ENCODE results near the gene CES2. TPM values are rescaled to one million over a fixed set of nuclear protein-coding genes. Genes with fewer than 3 reads are reported as not detected.

The CES2 gene
- total and polyA plus RNA-seq, 10 of the 15 experiments (the other 5 are each of a cell fraction or from before 2014, with no cell fraction given), result 1.6 to 33.7 (median 21.0) TPM

- RAD21 ChIA-PET (ENCODE audit: unreplicated experiment), result no interaction called here
- Histone ChIP-seq H3K4me2 (ENCODE audit: control insufficient read depth, insufficient read depth) (no peak overlapping the region), H3K9ac (ENCODE audit: control insufficient read depth, insufficient read depth, low read length) (no peak overlapping the region), H4K20me1 (ENCODE audit: control insufficient read depth, insufficient read depth) (no peaks in the 10 kb centered on the region), H3K36me3 (ENCODE audit: control insufficient read depth in 2 of 2, insufficient read depth in 2 of 2, low read length in 1 of 2) (no peaks in the 10 kb centered on the region), H3K4me1 (ENCODE audit: control insufficient read depth, insufficient read depth, low read length) (peaks cover 3% of the 10 kb centered on the region; the same call in 1 of the 2 replicates), H3K27ac (ENCODE audit: control insufficient read depth, insufficient read depth) (no peak overlapping the region), H3K79me2 (ENCODE audit: control insufficient read depth, insufficient read depth, low read length) (no peaks in the 10 kb centered on the region), H3K9me3 (replicated peaks; ENCODE audit: control insufficient read depth, insufficient read depth, low read length) (no peaks in the 10 kb centered on the region), H3K27me3 (replicated peaks in 1 of 2; ENCODE audit: control insufficient read depth in 2 of 2, insufficient read depth in 2 of 2, low read length in 1 of 2) (no peaks in the 10 kb centered on the region; a peak in 1 of 4 replicates), H3K4me3 (no peak overlapping the region), H2AFZ (ENCODE audit: control insufficient read depth, low read depth, low read length) (no peak overlapping the region)
- DNase-seq (ENCODE audit: low read depth, low spot score) (no peak), ATAC-seq (no peak), FAIRE-seq (no peak)
- in situ Hi-C loops (cut with MboI), result loop anchor here (10.0 kb wide), 1 partner anchor 181 kb away; the partner anchor contains the start of genes B3GNT9, FBXL8 and TRADD
- BruUV-seq (replicated peaks), result no TSS peak
- SMC1A ChIA-PET (ENCODE audit: uncharacterized antibody, unreplicated experiment), result no interaction called here
- WGBS (ENCODE audit: insufficient coverage, insufficient replicate concordance, low lambda C conversion rate, missing lambda C conversion rate), result 46% methylated on average over 5 of the region's 6 CpGs
- POLR2A ChIA-PET, result interaction anchor here (0.6 kb wide), 1 partner anchor 134 kb away, joined by 5 read pairs; no protein-coding TSS in a partner anchor
- TF ChIP-seq BRCA1 (IDR thresholded peaks at IDR 0.05; ENCODE audit: low read depth, low read length), result no peak
- TF ChIP-seq, protein P1, sequence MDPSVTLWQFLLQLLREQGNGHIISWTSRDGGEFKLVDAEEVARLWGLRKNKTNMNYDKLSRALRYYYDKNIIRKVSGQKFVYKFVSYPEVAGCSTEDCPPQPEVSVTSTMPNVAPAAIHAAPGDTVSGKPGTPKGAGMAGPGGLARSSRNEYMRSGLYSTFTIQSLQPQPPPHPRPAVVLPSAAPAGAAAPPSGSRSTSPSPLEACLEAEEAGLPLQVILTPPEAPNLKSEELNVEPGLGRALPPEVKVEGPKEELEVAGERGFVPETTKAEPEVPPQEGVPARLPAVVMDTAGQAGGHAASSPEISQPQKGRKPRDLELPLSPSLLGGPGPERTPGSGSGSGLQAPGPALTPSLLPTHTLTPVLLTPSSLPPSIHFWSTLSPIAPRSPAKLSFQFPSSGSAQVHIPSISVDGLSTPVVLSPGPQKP (IDR thresholded peaks at IDR 0.05; ENCODE audit: low read depth, low read length), result no peak
- TF ChIP-seq SMC3 (IDR thresholded peaks at IDR 0.05; ENCODE audit: borderline replicate concordance, low read length), result no peak
- no peak for TF ChIP-seq BCL3 (IDR thresholded peaks at IDR 0.05; ENCODE audit: borderline replicate concordance, insufficient read depth, low read depth, low read length, poor library complexity, severe bottlenecking)
- TF ChIP-seq CREB1 (IDR thresholded peaks at IDR 0.05; ENCODE audit: low read depth), result no peak
- no peak for TF ChIP-seq SRF (IDR thresholded peaks at IDR 0.05; ENCODE audit: low read depth in 2 of 2, low read length in 2 of 2)
- TF ChIP-seq HDGF (IDR thresholded peaks at IDR 0.05), result no peak
- TF ChIP-seq IKZF1 (conservative IDR thresholded peaks at IDR 0.05), result no peak
- TF ChIP-seq, protein P2, sequence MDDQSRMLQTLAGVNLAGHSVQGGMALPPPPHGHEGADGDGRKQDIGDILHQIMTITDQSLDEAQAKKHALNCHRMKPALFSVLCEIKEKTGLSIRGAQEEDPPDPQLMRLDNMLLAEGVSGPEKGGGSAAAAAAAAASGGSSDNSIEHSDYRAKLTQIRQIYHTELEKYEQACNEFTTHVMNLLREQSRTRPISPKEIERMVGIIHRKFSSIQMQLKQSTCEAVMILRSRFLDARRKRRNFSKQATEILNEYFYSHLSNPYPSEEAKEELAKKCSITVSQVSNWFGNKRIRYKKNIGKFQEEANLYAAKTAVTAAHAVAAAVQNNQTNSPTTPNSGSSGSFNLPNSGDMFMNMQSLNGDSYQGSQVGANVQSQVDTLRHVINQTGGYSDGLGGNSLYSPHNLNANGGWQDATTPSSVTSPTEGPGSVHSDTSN (IDR thresholded peaks at IDR 0.05; ENCODE audit: insufficient replicate concordance, low read depth, low read length), result no peak
- no peak for TF ChIP-seq SIX5 (IDR thresholded peaks at IDR 0.05; ENCODE audit: low read depth, low read length, severe bottlenecking)
- TF ChIP-seq BHLHE40 (IDR thresholded peaks at IDR 0.05; ENCODE audit: borderline replicate concordance in 1 of 2, low read depth in 2 of 2, low read length in 1 of 2), result no peak
- TF ChIP-seq RUNX3 (IDR thresholded peaks at IDR 0.05; ENCODE audit: low read length), result no peak
- no peak for TF ChIP-seq SPI1 (IDR thresholded peaks at IDR 0.05; ENCODE audit: borderline replicate concordance, insufficient read depth, low read depth, low read length)
- TF ChIP-seq HCFC1 (IDR thresholded peaks at IDR 0.05; ENCODE audit: low read length), result no peak
- TF ChIP-seq CHD2 (IDR thresholded peaks at IDR 0.05; ENCODE audit: borderline replicate concordance, low read depth, low read length), result no peak
- TF ChIP-seq MYB (IDR thresholded peaks at IDR 0.05; ENCODE audit: borderline replicate concordance, low read depth, low read length), result no peak
- TF ChIP-seq NRF1 (conservative IDR thresholded peaks at IDR 0.05; ENCODE audit: low read depth, low read length), result no peak
- TF ChIP-seq GABPA (IDR thresholded peaks at IDR 0.05; ENCODE audit: low read depth), result no peak
- TF ChIP-seq, protein P3, sequence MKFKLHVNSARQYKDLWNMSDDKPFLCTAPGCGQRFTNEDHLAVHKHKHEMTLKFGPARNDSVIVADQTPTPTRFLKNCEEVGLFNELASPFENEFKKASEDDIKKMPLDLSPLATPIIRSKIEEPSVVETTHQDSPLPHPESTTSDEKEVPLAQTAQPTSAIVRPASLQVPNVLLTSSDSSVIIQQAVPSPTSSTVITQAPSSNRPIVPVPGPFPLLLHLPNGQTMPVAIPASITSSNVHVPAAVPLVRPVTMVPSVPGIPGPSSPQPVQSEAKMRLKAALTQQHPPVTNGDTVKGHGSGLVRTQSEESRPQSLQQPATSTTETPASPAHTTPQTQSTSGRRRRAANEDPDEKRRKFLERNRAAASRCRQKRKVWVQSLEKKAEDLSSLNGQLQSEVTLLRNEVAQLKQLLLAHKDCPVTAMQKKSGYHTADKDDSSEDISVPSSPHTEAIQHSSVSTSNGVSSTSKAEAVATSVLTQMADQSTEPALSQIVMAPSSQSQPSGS (IDR thresholded peaks at IDR 0.05; ENCODE audit: low read length), result no peak
- no peak for TF ChIP-seq RBBP5 (conservative IDR thresholded peaks at IDR 0.05)
- intact Hi-C loops (cut with micrococcal nuclease; ENCODE audit: unreplicated experiment), result no loop called here
- CTCF ChIA-PET, result interaction anchor here (1.0 to 1.2 kb wide), 2 partner anchors 13 to 21 kb away, joined by 3 to 4 read pairs; partner anchors contain the start of gene CES3
Observed at GRCh38 chr16:66973716-66974115, 38.4 kb downstream of the CES2 start.
